Activated T-helper 1 cell treated with anti-CD3 and anti-CD28 coated beads, Interleukin-2, amount 50 U/mL, for 16 hours (primary cell): ENCODE data around the gene MINDY4.

Experiments used
- DNase-seq, 2 donors: peaks; one replicate each; pipeline ENCODE4 v3.0.0-alpha.2; 2020; ENCODE audit warnings: low read depth in 1 of 2, low spot score in 1 of 2

Gene MINDY4

DNA sequence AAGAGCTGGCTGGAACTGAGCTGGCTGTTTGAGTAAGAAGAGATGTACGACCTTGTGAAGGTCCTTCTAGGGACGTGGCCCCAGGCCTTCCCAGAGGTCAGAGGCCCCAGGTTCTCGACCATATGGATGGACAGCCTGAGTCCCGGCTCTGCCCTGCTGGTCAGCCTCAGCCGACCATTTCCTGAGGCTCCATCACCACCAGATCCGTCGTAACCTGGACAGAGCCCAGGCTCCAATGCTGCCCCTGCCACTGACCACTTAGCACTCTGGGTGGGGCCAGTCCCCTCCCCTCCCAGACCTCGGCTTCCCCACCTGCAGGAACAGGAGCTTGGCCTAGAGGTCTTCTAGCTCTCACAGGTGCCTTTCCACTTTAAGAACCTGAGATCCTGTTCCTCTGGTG lies 29.9 kb upstream of the MINDY4 start:
- DNase-seq, result no peak

DNA sequence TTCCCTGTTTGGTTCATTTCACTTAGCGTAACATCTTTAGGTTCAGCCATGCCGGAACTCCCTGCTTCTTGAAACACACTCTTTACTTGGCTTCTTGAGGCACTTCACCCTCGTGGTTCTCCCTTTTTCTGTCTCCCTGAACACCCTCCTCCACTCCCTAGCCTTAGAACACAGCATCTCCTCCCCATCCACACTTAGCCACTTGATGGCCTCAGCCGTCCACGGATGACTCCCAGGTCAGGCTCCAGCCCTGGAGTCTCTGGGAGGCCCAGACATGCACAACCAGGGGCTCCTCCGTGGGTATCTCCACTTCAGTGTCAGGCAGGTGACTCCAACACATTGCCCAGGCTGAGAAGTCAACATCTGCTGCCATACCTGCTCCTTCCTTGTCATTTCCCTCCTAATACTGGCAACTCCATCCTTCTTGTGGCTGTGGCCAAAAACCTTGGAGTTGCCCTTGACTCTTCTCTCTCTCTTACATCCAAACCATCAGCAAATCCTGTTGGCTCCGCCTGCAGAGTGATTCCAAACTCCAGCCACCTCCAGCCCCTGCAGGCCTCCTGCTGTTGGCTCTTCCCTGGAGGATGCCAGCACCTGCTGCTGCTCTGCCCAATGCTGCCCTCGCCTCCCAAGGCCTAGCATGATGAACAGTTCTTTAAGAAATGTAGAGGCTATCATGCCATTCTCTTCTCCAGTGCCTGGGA lies 27.7 kb upstream of the MINDY4 start:
- no peak for DNase-seq

DNA sequence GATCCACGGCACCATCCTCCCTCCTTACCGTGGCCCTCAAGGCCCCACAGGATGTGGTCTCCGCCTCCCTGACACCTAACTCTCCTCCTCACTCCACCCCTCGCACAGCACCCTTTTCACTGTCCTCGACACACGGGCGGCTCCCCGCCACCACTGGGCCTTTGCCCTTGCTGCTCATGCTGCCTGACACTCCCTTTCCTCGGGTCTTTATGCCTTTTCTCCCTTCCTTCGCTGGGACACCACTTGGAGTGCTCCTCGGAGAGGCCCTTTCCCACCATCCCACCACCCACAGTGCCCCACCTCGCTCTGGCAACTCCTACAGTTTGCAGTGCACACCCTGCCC lies 27.2 kb upstream of the MINDY4 start:
- DNase-seq, result no peak

DNA sequence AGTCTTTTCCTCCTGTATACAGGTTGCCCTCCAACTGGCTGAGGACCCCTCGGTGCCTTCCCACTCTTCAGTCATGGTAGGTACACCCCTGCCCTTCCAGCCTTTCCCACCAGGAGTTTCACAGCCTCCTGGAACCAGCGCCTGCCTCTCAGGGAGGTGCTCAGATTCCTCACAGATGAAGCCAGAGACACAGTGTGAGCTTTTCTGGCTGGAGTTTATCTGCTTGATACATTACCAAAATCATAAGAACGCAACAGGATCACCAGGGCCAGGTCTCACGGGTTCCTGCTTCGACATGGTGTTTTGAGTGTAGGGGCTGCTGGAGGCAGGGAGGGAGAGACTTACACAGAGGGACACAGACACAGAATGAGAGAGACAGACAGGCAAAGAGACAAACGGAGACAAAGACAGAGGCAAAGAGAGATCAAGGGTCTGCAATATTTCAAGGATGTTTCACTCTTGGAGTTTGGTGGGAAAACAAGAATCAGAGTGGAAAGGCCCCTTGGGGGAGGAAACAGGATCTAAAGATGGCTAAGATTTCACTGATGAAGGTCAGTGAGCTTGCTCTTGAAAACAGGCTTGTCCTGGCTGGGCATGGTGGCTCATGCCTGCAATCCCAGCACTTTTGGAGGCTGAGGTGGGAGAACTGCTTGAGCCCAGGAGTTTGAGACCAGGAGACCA lies 25.8 kb upstream of the MINDY4 start:
- no peak for DNase-seq

DNA sequence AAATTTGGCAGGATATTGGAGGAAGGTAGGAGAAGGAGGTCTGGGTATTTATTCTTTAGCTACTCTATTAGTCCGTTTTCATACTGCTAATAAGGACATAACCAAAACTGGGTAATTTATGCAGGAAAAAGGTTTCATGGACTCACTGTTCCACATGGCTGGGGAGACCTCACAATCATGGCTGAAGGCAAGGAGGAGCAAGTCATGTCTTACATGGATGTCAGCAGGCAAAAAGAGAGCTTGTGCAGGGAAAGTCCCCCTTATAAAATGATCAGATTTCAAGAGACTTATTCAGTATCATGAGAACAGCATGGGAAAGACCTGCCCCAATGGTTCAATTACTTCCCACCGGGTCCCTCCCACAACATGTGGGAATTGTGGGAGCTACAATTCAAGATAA lies 21.2 kb upstream of the MINDY4 start:
- DNase-seq, result no peak

DNA sequence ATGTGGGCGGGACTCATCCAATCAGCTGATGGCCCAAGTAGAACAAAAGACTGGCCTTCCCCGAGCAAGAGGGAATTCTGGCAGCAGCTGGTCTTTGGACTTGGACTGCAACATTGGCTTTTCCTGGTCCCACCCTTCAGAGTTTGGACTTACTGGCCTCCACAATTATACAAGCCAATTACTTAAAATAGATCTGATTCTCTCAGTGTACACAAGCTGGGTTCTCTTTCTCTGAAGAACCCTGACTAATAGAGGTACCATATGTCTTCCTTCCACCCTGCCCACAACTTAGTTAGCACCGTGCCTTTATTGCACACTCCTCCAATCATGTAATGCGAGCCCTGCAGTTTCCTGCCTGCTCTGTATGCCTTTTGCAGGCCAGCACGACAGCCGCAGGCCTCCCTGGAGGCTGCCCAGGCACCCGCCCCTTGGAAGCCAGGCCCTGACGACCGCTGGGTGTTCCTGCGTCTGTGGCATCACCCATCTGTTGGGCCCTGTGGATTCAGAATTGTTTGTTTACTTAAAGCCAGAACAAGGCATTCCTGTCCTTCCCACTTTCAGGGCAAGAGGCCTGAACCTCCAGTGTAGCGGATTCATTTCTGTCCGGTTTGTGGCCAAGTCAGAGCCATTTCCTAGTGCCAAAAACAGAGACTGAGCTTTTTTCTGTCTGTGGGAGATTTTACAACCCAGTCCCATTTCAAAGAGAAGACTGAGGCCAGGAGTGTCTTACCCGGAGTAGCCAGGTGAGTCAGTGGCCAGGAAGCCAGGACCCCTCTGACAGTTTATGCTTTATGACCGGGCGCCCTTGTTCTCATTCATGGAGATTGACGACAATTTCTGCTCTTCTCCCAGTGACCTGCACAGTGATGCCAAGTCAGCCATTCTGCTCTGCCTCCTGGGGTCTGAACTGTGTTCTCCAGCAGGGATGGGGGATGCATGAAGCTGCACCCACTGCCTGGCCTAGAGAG lies 20.2 kb upstream of the MINDY4 start:
- DNase-seq, result no peak

DNA sequence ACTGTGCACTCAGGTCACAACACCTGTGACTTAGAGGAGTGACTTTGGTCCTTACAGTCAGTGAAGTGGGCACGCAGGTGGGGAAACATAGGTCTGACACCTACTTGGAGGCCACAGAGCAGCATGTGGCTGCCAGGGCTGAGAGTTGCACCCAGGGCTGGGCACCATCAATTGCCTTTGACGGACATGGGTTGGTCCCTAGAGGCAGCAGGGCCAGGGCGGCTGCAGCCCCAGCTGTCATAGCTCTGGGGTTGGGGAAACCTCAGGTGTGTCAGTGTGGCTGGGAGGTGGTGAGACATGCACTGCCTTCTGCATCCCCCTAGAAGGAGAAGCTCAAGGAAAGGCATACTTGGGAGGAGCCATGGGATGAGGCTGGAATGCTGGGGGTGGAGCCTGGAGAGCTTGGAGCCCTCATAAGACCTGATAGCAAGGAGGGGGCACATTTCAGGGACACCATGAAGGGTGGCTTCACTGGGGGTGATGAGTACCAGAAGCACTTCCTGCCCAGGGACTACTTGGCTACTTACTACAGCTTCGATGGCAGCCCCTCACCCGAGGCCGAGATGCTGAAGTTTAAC lies 19.4 kb upstream of the MINDY4 start, which contains the start of gene INMT:
TSS of gene INMT (plus strand) at position 440 of the 578 bp plus-strand sequence. CDS start at position 456, 16 bp downstream.
- DNase-seq, result no peak

DNA sequence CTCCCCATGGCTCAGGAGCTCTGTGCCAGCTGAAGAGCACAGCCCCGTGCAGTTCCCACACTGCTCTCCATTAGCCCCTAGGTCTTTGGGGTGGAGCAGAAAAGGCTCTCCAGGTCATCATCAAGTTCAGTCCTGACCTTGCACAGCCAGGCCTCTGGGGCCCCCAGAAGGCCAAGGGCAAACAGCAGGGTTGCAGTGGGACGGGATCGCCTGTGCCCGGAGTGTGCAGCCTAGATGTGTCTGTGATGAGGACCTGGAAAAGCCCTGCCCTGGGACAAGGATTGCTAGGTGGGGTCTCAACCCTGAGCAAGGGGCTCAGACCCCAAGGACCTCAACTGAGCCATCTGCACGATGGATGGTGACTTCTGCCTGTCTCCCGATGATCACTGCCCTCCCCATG lies 18.7 kb upstream of the MINDY4 start:
- no peak for DNase-seq

DNA sequence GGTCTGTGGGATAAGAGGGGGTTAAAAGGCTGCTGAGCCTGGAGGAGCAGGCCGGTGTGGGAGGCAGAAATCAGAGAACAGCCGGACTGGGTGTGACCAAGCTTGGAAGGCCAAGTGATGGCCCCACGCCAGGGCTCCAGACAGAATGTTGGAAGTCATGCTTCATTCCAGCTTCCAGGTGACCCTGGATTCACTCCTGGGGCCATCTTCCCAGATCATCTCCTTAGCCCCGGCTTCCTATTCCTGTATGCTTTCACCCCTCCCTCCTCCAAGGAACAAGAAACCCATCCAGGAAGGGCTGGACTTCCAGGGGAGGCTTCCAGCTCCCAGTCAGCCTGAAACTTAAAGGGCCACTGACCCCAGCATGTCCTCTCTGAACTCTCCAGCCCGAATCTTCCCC lies 18.2 kb upstream of the MINDY4 start:
- DNase-seq, result no peak

DNA sequence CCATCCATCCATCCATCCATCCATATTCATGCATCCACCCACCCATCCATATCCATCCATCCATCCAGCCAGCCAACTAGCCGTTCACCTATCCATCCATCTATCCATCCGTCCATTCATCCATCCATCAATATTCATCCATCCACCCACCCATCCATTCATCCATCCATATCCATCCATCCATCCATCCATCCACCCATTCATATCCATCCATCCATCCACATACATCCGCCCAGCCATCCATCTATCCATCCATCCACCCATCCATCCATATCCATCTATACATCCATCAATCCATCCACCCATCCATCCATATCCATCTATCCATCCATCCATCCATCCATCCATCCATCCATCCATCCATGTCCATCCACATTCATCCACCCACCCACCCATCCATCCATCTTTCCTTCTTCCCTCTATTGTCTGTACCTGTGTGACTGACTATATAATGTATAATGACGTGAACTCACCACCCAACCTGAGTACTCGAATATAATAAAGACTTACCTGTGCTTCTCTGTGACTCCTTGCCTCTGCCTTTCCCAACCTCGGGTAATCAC lies 16.8 kb upstream of the MINDY4 start:
- no peak for DNase-seq

DNA sequence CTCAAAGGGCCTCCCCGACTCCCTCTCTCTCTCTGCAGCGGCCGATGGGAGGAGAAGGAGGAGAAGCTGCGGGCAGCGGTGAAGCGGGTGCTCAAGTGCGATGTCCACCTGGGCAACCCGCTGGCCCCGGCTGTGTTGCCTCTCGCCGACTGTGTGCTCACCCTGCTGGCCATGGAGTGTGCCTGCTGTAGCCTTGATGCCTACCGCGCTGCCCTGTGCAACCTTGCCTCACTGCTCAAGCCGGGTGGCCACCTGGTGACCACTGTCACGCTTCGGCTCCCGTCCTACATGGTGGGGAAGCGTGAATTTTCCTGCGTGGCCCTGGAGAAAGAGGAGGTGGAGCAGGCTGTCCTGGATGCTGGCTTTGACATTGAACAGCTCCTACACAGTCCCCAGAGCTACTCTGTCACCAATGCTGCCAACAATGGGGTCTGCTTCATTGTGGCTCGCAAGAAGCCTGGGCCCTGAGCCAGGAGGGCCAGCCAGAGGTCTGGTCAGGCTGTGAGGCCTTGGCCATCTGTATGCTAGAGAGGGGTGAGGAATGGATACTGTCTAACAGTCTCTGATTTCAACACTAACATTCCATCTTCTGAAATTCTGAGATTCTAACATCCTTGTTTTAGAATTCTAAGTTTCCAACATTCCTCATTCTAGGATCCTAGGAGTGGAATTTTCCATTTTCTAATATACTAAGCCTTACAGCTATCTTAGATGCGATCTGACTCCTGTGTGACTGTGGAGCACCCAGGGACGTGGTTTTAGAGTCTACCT lies 15.6 kb upstream of the MINDY4 start:
- DNase-seq, result no peak

DNA sequence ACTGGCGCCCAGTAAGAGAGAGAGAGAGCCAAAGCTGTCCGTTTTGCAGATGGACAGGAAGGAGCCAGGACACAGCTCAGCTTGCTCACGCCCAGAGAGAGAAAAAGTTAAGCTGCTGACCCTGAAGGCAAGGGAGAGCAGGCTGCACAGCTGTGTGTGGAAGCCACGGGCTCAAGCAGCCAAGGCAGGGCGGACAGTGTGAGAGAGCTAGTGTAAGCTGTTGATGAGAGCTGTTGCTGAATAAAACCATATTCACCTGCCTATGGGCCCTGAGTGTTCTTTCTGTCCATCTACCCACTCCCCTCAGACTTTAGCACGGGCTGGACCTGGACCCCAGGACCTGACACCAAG lies 13.9 kb upstream of the MINDY4 start:
- no peak for DNase-seq

DNA sequence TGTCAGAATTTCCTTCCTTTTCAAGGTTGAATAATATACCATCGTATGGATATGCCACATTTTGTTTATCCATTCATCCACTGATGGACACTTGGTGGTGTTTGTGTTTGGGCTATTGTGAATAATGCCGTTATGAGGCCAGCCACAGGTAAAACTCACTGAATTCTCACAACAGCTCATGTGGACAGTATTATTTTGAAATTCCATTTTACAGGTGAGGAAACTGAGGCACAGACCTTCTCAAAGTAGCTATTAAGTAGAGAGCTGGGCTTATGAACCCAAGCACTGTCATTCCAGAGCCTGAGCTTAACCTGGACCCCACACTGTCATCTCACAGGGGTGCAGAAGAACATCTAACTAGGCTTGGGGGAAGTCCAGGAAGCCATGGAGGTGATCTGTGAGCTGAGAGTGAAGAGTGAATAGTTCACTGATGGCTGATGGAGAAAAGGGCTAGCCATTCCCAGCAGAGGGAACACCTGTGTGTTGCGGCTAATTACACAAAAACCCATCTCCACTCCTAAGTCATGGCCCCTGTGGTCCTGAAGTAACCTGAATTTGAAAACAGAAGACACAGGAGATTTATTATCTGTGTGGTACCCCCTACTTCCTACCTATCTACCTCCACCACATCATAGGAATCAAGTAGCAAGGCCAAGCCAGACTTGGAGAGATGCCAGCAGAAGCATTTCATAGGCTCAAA lies 10.6 kb upstream of the MINDY4 start:
- no peak for DNase-seq

DNA sequence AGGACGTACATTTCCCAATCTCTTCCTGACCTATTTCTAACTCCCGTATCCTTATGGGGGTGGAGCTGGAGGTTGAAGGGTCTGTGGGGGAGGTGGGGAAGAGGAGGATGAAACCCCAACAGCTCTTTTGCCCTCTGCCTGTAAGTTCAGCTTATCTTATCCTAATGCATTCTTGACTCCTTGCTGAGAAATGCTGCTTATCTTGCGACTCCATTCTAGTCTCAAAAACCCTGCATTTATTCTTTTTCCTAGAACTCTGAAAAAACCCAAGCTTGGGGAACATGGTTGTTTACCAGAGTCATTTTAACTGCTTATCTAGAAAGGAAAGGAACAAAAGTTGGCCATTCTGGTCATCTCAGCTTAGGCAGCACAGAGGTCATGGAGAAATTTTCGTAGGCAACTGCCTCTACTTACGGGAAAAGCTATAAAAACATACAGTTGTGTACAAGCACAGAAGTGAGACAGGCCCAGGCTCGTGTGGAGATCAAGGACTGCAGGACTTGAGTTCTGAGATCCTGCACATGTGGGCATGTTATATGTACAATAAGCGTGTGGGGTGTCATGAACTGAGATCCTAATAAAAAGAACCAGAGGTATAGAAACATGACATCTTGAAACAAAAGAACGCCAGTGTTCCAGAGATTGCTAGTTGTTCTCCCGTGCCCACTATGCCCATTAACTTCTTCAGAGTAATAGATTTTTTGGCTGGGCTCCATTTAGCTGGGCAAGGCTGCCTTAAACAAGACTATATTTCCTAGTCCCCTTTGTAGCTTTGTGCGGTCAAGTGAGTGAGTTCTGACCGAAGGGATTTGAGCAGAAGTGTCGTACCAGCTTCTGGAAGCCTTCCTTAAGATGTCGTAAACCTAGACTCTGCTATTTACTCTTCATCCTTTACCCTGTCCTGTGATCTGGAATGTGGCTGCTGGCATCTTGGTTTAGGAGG lies 9.7 kb upstream of the MINDY4 start:
- no peak for DNase-seq

DNA sequence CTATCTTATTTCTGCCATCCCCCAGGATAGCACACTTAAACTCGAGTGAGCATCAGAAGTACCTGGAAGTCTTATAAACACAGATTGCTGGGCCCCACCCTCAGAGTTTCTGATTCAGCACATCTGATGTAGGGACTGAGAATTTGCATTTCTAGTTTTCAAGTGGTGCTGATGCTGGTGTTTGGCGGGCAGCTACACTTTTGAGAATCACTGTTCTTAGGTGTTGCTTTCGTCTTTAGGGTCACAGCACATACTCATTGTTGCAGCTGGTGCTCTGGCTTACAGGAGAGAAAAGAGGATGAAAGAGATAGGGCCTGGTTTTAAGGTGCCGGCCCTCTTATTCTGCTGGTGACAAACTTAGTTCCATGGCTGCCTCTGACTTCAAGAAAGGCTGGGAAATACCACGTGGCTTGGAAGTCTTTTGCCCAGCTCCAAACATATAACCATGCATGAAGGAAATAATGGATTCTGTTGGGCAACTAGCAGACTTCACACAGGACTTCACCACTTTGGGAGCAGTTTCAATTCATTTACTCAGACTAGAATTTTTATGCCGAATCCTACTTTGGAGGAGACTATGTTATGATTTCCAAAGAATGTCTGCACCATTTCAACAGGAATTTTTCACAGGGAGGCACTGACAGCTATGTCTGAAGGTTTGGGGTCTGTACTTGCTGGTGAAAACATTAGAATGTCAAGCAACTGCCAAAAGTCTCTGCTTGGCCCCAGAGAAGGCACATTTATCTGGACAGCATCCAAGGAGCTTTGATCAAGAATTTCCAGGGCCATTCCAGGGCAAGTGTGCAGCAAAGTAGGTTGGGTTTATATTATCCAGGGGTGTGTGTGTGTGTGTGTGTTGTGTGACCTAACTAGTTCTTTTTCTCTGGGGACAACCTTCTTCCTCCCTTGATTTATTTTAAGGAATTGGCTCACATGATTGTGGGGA lies 6.9 kb upstream of the MINDY4 start:
- no peak for DNase-seq

DNA sequence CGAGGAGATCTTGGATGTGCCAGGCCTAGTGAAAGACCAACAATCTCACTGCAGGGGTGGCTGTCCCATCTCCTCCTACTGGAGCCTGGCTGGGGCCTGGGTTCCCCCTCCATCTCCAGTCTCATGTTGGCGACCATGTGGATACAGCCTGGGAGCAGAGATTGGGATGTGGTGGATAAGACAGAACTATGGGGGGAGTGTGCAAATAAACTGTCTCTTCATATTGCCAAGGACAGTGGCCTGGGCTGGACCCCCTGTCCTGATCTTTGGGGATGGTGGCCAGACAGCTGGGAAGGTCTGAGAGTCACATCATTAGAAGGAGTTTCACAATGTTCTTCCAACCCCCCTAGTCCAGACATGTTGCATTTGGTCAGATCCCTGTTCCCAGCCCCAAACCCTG lies 5.8 kb upstream of the MINDY4 start:
- DNase-seq, result no peak

DNA sequence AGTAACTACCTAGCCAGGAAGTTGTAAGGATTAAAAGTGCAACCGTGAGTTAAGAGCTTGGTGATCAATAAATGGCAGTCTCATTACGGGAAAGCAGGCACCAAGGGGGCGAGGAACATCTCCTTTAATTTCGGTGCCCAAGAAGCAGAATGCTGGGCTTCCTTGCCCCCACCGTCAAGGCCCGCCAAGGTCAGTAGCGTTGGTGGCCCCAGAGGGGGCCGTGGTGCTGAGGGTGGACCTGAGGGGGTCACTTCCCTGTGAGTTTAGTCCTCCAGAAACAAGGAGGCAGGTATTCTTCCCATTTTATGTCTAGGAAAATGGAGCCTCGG lies 408 bp upstream of the MINDY4 start:
- DNase-seq, result no peak

DNA sequence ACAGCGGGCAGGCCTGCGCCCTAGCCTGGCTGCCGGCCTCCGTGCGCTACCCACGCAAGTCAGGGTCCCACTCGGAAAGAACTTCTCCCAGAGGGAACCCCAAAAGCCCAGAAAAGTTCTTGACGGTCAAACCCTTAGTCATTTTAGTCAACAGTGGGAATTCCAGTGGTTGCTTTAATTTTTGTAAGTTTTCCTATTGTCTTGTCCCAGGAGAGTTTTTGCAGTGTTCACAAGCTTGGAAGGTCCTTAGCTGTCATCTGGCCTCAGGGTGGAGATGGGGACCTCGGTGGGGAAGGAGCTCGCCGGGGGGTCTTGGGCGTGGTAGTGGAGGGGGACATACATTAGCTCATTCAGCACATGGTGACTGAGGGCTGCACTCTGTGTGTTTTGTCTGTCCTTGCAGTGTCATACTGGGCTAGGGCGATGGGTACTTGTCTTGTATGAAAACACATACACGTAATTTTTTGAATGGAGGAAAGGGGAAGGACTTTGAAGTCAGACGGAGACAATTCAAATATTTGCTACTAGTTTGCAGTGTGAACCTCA lies 736 bp downstream of the MINDY4 start:
- DNase-seq, result no peak
